Measurements from ENCODE around the gene PCNX2.

PCNX2 gene

GRCh38 chr1:233022246-233022645 lies 273.3 kb downstream of the PCNX2 start:
- no peak for TF ChIP-seq FOXP2 (optimal IDR thresholded peaks at IDR 0.05; ENCODE audit: borderline replicate concordance, extremely low read depth, extremely low read length, insufficient read depth)
- TF ChIP-seq REST (IDR thresholded peaks at IDR 0.05; ENCODE audit: insufficient read depth in 1 of 2, low read depth in 2 of 2, low read length in 2 of 2): no peak
- TF ChIP-seq SIN3A (IDR thresholded peaks at IDR 0.05; ENCODE audit: borderline replicate concordance, insufficient read depth, low read length): no peak
- TF ChIP-seq POLR2AphosphoS5 (IDR thresholded peaks at IDR 0.05; ENCODE audit: low read depth, low read length): no peak
- TF ChIP-seq TAF1 (IDR thresholded peaks at IDR 0.05; ENCODE audit: borderline replicate concordance, insufficient read depth, low read length): no peak

GRCh38 chr1:233020426-233020825 lies 275.1 kb downstream of the PCNX2 start:
- TF ChIP-seq POLR2AphosphoS5 (IDR thresholded peaks at IDR 0.05; ENCODE audit: low read depth, low read length): no peak
- no peak for TF ChIP-seq FOXP2 (optimal IDR thresholded peaks at IDR 0.05; ENCODE audit: borderline replicate concordance, extremely low read depth, extremely low read length, insufficient read depth)
- TF ChIP-seq TAF1 (IDR thresholded peaks at IDR 0.05; ENCODE audit: borderline replicate concordance, insufficient read depth, low read length): no peak
- TF ChIP-seq REST (IDR thresholded peaks at IDR 0.05; ENCODE audit: insufficient read depth in 1 of 2, low read depth in 2 of 2, low read length in 2 of 2): no peak
- TF ChIP-seq SIN3A (IDR thresholded peaks at IDR 0.05; ENCODE audit: borderline replicate concordance, insufficient read depth, low read length): no peak

DNA sequence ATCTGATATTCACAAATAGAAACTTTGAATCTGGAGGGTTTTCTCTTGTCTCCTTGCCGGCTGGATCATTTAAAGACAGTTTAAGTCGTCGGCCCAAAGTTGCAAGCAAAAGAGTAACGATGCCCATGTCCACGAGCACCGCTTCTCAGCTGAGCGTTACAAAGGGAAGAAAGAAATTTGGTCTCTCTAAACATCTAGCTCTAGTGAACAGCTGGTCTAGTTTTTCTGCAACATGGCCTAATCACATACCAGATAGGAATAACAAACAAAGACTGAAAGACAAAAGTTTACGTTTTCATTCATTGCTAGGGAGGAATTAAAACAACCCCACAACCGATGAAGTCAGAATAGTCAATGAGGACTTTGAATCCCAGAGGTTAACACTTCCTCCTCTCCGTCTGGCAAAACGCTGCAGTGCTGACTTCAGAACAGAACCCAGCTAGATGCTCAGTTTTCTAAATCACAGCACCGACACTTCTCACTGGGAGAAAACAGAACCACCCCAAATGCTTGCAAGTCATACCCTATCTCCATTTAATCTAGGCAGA lies 275.7 kb downstream of the PCNX2 start:
- TF ChIP-seq SIN3A (IDR thresholded peaks at IDR 0.05; ENCODE audit: borderline replicate concordance, insufficient read depth, low read length) (0 out of 2 replicates have a peak, but pooled peaks have one; percentile 20), TAF1 (IDR thresholded peaks at IDR 0.05; ENCODE audit: borderline replicate concordance, insufficient read depth, low read length) (no peak)

DNA sequence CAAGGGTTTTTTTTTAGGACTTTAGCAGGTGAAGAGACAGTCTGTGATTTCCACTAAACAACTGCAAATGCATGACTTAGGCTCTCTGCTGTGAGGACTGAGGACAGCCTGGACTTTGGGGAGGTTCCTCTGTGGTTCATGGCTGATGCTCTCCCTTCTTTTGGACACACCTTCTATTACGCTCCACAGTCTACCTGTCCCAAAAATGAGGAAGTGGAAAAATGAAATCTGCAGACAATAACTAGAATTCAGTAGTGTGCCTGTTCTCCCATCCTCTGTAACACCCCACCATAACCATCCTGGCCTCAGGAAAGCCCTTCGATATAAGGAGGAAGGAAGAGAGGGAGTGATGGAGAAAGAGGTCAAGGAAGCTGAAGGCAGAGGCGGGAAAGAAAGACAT lies 276.4 kb downstream of the PCNX2 start:
- TF ChIP-seq SIN3A (IDR thresholded peaks at IDR 0.05; ENCODE audit: borderline replicate concordance, insufficient read depth, low read length) (no peak), TAF1 (IDR thresholded peaks at IDR 0.05; ENCODE audit: borderline replicate concordance, insufficient read depth, low read length) (no peak), FOXP2 (optimal IDR thresholded peaks at IDR 0.05; ENCODE audit: borderline replicate concordance, extremely low read depth, extremely low read length, insufficient read depth) (no peak), REST (IDR thresholded peaks at IDR 0.05; ENCODE audit: insufficient read depth in 1 of 2, low read depth in 2 of 2, low read length in 2 of 2) (no peak), POLR2AphosphoS5 (IDR thresholded peaks at IDR 0.05; ENCODE audit: low read depth, low read length) (no peak)

- no peak for TF ChIP-seq REST (IDR thresholded peaks at IDR 0.05; ENCODE audit: insufficient read depth in 1 of 2, low read depth in 2 of 2, low read length in 2 of 2)
- no peak for TF ChIP-seq TAF1 (IDR thresholded peaks at IDR 0.05; ENCODE audit: borderline replicate concordance, insufficient read depth, low read length)
- TF ChIP-seq FOXP2 (optimal IDR thresholded peaks at IDR 0.05; ENCODE audit: borderline replicate concordance, extremely low read depth, extremely low read length, insufficient read depth): no peak
- TF ChIP-seq POLR2AphosphoS5 (IDR thresholded peaks at IDR 0.05; ENCODE audit: low read depth, low read length): no peak
- no peak for TF ChIP-seq SIN3A (IDR thresholded peaks at IDR 0.05; ENCODE audit: borderline replicate concordance, insufficient read depth, low read length)
These were observed 278.7 kb downstream of the PCNX2 start for GRCh38 chr1:233016798-233017197.

Measured in PFSK-1 (cell line).